Measurements from ENCODE around the gene HAUS1.
"Not testable (repeated sequence)": the region's sequence is repeated elsewhere in the genome, so short reads cannot be mapped to it uniquely, and the experiment has no call there.

The HAUS1 gene

GRCh38 chr18:46113751-46114150 is 9.6 kb downstream of the HAUS1 start:
- Histone ChIP-seq H3K4me1 (ENCODE audit: control insufficient read depth, low read length) (no peaks in the 10 kb centered on the region), H3K36me3 (ENCODE audit: control insufficient read depth, low read length) (peaks cover 60% of the 10 kb centered on the region)
- TF ChIP-seq EZH2phosphoT487 (IDR thresholded peaks at IDR 0.05; ENCODE audit: borderline replicate concordance, low read length) (no peak), CTCF (IDR thresholded peaks at IDR 0.05; ENCODE audit: low read depth, low read length, poor library complexity, severe bottlenecking) (no peak)

GRCh38 chr18:46126625-46127024 is 22.4 kb downstream of the HAUS1 start:
- not testable (repeated sequence) for H3K4me2 ChIP-seq (ENCODE audit: low read length); H3F3A ChIP-seq (ENCODE audit: control insufficient read depth, insufficient read depth); H3K27ac ChIP-seq (ENCODE audit: low read depth, low read length); H3K4me1 ChIP-seq (ENCODE audit: control insufficient read depth, low read length); H3K27me3 ChIP-seq (ENCODE audit: control insufficient read depth, low read length); H3K79me2 ChIP-seq (ENCODE audit: control insufficient read depth, low read length); H4K20me1 ChIP-seq (ENCODE audit: control insufficient read depth, insufficient read depth, low read depth, low read length); H3K9me2 ChIP-seq (replicated peaks; ENCODE audit: control insufficient read depth, low read length); H3K4me3 ChIP-seq (ENCODE audit: low read length); H3K9me3 ChIP-seq (ENCODE audit: control insufficient read depth, insufficient read depth, low read length)
- H3K36me3 ChIP-seq (ENCODE audit: control insufficient read depth, low read length), result peaks cover 60% of the 10 kb centered on the region

More at GRCh38 chr18:46113751-46114150, 9.6 kb downstream of the HAUS1 start:
- Histone ChIP-seq H3K4me2 (ENCODE audit: low read length) (no peak overlapping the region), H3K9me3 (ENCODE audit: control insufficient read depth, insufficient read depth, low read length) (no peaks in the 10 kb centered on the region), H4K20me1 (ENCODE audit: control insufficient read depth, insufficient read depth, low read depth, low read length) (no peaks in the 10 kb centered on the region), H3K27ac (ENCODE audit: low read depth, low read length) (no peak overlapping the region), H3K27me3 (ENCODE audit: control insufficient read depth, low read length) (no peaks in the 10 kb centered on the region), H3K79me2 (ENCODE audit: control insufficient read depth, low read length) (peaks cover 18% of the 10 kb centered on the region), H3K9me2 (replicated peaks; ENCODE audit: control insufficient read depth, low read length) (no peaks in the 10 kb centered on the region), H3F3A (ENCODE audit: control insufficient read depth, insufficient read depth) (no peaks in the 10 kb centered on the region), H3K4me3 (ENCODE audit: low read length) (no peak overlapping the region)

- TF ChIP-seq CTCF (IDR thresholded peaks at IDR 0.05; ENCODE audit: low read depth, low read length, poor library complexity, severe bottlenecking) (no peak), EZH2phosphoT487 (IDR thresholded peaks at IDR 0.05; ENCODE audit: borderline replicate concordance, low read length) (no peak)
- Histone ChIP-seq H3K4me1 (ENCODE audit: control insufficient read depth, low read length) (peaks cover 4% of the 10 kb centered on the region; the same call in 1 of the 2 replicates), H3K9me3 (ENCODE audit: control insufficient read depth, insufficient read depth, low read length) (no peaks in the 10 kb centered on the region), H3K4me2 (ENCODE audit: low read length) (no peak overlapping the region), H3K36me3 (ENCODE audit: control insufficient read depth, low read length) (peaks cover 36% of the 10 kb centered on the region), H3K27ac (ENCODE audit: low read depth, low read length) (no peak overlapping the region), H3K4me3 (ENCODE audit: low read length) (no peak overlapping the region), H3F3A (ENCODE audit: control insufficient read depth, insufficient read depth) (no peaks in the 10 kb centered on the region), H3K27me3 (ENCODE audit: control insufficient read depth, low read length) (no peaks in the 10 kb centered on the region), H3K9me2 (replicated peaks; ENCODE audit: control insufficient read depth, low read length) (no peaks in the 10 kb centered on the region), H4K20me1 (ENCODE audit: control insufficient read depth, insufficient read depth, low read depth, low read length) (no peaks in the 10 kb centered on the region), H3K79me2 (ENCODE audit: control insufficient read depth, low read length) (no peaks in the 10 kb centered on the region)
Observed at GRCh38 chr18:46130061-46130460, 25.9 kb downstream of the HAUS1 start.

- not testable (repeated sequence) for H3K4me3 ChIP-seq (ENCODE audit: low read length); H3K9me2 ChIP-seq (replicated peaks; ENCODE audit: control insufficient read depth, low read length); H3K79me2 ChIP-seq (ENCODE audit: control insufficient read depth, low read length); H3K9me3 ChIP-seq (ENCODE audit: control insufficient read depth, insufficient read depth, low read length); H4K20me1 ChIP-seq (ENCODE audit: control insufficient read depth, insufficient read depth, low read depth, low read length); H3K4me2 ChIP-seq (ENCODE audit: low read length); H3F3A ChIP-seq (ENCODE audit: control insufficient read depth, insufficient read depth); H3K27ac ChIP-seq (ENCODE audit: low read depth, low read length); H3K27me3 ChIP-seq (ENCODE audit: control insufficient read depth, low read length); H3K4me1 ChIP-seq (ENCODE audit: control insufficient read depth, low read length)
- H3K36me3 ChIP-seq (ENCODE audit: control insufficient read depth, low read length), result peaks cover 33% of the 10 kb centered on the region
Observed at GRCh38 chr18:46130549-46130948, 26.4 kb downstream of the HAUS1 start.

All from DOHH2 (cell line).